Parathyroid adenoma (tissue), 2 donors: ENCODE results near the gene CDH5.

Experiments
- H2AFZ ChIP-seq: fragments of 300-600 bp; sonication (generic); one replicate; pipeline ENCODE4 v1.7.0; 2017; ENCODE audit warnings: antibody characterized with exemption, mild to moderate bottlenecking
- H3K27ac ChIP-seq: fragments of 300-600 bp; sonication (generic); one replicate; pipeline ENCODE4 v1.7.0; 2017
- H3K27me3 ChIP-seq: fragments of 300-600 bp; sonication (generic); one replicate; pipeline ENCODE4 v1.7.0; 2017; ENCODE audit warnings: low read length; ENCODE audit not compliant: control insufficient read depth, insufficient read depth
- H3K36me3 ChIP-seq: fragments of 300-600 bp; sonication (generic); one replicate; pipeline ENCODE4 v1.7.0; 2017; ENCODE audit warnings: low read length; ENCODE audit not compliant: control insufficient read depth, insufficient read depth
- H3K4me1 ChIP-seq: fragments of 300-600 bp; sonication (generic); one replicate; pipeline ENCODE4 v1.7.0; 2017; ENCODE audit warnings: control low read depth
- H3K4me2 ChIP-seq: fragments of 300-600 bp; sonication (generic); one replicate; pipeline ENCODE4 v1.7.0; 2017; ENCODE audit warnings: low read length
- H3K4me3 ChIP-seq: fragments of 300-600 bp; sonication (generic); one replicate; pipeline ENCODE4 v1.7.0; 2017; ENCODE audit warnings: low read depth, low read length
- H3K79me2 ChIP-seq: fragments of 300-600 bp; sonication (generic); one replicate; pipeline ENCODE4 v1.7.0; 2017; ENCODE audit warnings: control low read depth
- H3K9ac ChIP-seq: fragments of 300-600 bp; sonication (generic); one replicate; pipeline ENCODE4 v1.7.0; 2017; ENCODE audit warnings: mild to moderate bottlenecking
- H3K9me3 ChIP-seq: fragments of 300-600 bp; sonication (generic); one replicate; pipeline ENCODE4 v1.7.0; 2017; ENCODE audit warnings: low read length; ENCODE audit not compliant: control insufficient read depth
- TF ChIP-seq, protein P1 (sequence below): fragments of 300-600 bp; sonication (generic); IDR thresholded peaks from one replicate; pipeline ENCODE4 v1.7.0; 2017; ENCODE audit warnings: antibody characterized with exemption, mild to moderate bottlenecking
- donor health status: primary hyperparathyroidism.

Gene CDH5

DNA sequence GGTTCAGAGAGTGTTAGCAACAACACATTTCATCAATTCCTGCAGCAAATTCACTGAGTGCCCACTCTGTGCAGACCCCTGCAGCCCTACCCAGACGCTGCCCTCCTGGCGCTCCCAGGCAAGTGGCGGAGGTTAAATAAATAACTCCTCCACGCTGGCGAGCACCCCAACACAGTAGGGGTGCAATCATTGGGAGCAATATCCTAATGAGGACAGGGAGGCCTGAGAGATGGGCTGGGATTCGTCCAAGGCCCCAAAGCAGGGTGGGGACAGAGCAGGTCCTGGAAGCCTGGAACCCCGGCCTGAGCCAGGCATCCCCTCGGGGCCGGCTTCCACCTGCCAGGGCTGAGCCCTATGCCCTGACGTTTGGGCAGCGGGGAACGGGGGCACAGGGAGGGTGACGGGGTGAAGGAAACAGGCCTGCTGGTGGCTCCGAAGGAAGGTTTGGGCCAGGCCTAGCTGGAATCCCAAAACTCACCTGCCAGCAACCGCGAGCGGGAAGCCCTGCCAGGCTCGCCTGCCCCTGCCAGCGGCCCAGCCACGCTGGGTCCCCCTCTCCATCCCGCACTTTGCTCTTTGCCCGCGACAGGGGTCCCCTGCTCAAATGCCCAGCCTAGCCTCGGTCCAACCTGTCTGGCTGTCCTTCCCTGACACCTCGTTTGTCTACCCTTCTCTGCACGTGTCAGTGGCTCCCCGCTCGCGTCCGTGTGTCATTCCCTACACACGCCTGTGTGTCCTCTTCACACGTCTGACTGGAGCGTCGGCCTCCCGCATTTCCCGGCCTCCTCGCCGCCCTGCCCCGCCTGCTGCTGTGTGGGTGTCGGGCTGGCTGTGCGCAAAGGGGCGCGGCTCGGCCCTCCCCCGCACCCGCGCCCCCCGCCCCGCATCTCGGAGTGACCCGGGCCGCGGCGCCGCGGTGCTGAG, 59.9 kb downstream of the CDH5 start:
- Histone ChIP-seq H3K4me2 (peak overlapping the region; percentile 73), H2AFZ (peak overlapping the region; percentile 78), H3K4me1 (peaks cover 6% of the 10 kb centered on the region), H3K4me3 (peak overlapping the region; percentile 36), H3K79me2 (no peaks in the 10 kb centered on the region), H3K9ac (no peak overlapping the region), H3K36me3 (no peaks in the 10 kb centered on the region), H3K9me3 (no peaks in the 10 kb centered on the region), H3K27me3 (no peaks in the 10 kb centered on the region), H3K27ac (peak overlapping the region; percentile 19)
- TF ChIP-seq, protein P1, sequence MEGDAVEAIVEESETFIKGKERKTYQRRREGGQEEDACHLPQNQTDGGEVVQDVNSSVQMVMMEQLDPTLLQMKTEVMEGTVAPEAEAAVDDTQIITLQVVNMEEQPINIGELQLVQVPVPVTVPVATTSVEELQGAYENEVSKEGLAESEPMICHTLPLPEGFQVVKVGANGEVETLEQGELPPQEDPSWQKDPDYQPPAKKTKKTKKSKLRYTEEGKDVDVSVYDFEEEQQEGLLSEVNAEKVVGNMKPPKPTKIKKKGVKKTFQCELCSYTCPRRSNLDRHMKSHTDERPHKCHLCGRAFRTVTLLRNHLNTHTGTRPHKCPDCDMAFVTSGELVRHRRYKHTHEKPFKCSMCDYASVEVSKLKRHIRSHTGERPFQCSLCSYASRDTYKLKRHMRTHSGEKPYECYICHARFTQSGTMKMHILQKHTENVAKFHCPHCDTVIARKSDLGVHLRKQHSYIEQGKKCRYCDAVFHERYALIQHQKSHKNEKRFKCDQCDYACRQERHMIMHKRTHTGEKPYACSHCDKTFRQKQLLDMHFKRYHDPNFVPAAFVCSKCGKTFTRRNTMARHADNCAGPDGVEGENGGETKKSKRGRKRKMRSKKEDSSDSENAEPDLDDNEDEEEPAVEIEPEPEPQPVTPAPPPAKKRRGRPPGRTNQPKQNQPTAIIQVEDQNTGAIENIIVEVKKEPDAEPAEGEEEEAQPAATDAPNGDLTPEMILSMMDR: no peak

DNA sequence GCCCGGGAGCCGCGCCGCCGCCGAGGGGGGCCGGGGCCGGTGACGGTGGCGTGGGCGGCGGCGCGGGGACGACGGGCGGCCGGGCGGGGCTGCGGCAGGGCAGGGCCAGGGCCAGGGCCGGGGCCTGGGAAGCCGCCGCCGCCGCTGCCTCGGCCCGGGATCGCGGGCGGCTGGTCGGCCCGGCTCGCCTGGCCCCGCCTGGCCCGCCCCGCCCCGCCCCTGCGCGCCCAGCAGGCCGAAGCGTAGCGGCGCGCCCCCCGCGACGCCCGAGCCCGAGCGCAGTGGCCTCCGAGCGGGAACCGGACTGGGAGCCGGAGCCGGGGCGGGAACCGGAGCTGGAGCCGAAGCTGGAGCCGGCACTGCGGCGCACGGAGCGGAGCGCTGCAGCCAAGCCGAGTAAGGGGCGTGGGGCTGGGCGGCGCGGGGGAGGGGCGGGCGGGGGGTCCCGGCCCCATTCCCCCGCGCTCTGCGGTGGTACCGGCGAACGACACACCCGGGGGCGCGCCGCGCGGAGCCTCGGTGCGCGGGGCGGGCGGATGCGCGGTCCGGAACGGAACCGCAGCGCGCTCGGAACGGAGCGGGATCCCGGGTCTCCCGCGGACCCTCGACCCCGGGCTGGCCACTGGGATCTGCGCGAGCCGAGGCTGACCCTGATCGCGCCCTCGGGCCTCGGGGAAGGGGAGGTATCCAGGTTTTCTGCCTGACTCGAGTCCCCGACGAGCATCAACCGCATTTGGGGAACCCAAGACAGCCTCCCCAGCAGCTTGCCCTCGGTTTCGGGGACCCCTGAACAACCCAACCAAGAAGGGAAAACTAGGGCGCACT, 60.8 kb downstream of the CDH5 start, which contains the start of gene BEAN1:
TSS of gene BEAN1 (plus strand) at position 260 of the 825 bp plus-strand sequence. CDS start 10,382 bp downstream, outside the sequence.
- Histone ChIP-seq H3K4me1 (peaks cover 6% of the 10 kb centered on the region), H3K27me3 (no peaks in the 10 kb centered on the region), H3K4me2 (peak within 1 kb of the TSS; percentile 79), H3K9me3 (no peaks in the 10 kb centered on the region), H3K4me3 (peak within 1 kb of the TSS; percentile 36), H2AFZ (peak within 1 kb of the TSS; percentile 78), H3K27ac (peak within 1 kb of the TSS; percentile 19), H3K79me2 (no peaks in the 10 kb centered on the region), H3K36me3 (no peaks in the 10 kb centered on the region), H3K9ac (no peak within 1 kb of the TSS)
- TF ChIP-seq, protein P1: no peak

DNA sequence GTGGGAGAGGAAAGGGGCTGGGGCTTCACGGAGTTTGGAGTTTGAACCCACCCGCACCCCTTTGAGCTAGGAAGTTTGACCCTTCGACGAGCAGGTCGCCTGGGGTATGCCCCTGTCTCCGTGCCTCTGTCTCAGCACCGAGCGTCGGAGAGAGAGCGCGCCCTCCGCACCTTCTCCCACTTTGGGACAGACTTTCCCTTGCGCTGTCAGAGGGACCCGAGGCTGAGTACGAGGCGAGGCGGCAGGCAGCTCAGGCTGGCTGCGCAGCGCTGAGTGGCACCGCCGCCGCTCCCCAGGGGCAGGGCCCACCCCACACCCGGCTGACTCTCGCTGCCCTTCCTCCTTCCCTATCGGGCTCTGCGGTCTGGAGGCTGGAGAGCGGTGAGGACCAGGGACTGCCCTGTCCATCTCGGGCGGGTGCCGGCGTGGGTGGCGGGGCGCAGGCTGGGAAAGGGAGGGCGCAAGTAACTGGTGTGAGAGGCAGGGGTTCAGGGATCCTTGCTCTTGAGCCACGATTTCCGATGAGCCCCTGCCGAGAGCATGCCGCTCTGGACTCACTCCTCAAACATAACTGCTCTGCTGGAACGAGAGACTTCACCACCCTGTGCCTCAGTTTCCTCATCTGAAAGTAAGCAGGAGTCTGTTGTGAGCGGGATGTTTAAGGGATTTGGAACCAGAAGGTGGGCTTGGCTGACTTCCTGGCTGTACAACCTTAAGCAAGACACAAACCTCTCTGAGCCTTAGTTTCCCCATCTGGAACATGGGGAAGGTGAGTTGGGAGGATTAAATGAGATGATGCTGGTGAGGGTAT, 61.6 kb downstream of the CDH5 start:
- H3K9me3 ChIP-seq: no peaks in the 10 kb centered on the region
- H3K4me1 ChIP-seq: peaks cover 6% of the 10 kb centered on the region
- H3K27ac ChIP-seq: no peak overlapping the region
- peak overlapping the region; percentile 33 for H3K4me3 ChIP-seq
- H3K9ac ChIP-seq: no peak overlapping the region
- no peaks in the 10 kb centered on the region for H3K27me3 ChIP-seq
- H3K36me3 ChIP-seq: no peaks in the 10 kb centered on the region
- no peaks in the 10 kb centered on the region for H3K79me2 ChIP-seq
- TF ChIP-seq, protein P1: no peak
- H2AFZ ChIP-seq: peak overlapping the region; percentile 13
- H3K4me2 ChIP-seq: peak overlapping the region; percentile 79

DNA sequence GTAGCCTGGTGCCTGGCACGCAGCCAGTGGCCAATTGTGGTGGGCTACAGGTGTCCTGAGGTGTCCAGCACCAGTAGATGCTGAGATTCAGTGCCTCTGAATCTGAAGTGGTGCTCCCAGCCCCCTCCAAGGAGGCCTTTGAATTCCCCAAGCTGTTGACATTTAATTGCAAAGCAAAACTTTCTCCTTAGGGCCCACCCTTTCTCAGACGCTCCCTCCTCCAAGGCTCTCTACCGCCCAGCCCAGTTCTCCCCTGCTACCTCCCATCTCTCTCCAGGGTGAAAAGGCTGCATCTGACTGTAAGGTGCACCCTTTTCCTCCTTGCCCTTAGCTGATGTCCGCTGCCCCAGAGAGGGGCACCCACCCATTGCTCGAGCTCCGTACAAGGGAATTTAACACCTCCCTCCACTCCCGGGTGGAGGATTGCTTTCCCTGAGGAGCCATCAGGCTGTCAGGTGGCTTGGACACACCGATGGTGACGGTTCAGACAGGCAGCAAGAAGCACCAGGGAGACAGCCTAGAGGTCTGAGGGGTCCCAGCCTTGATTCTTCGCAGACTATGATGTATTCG, 62.3 kb downstream of the CDH5 start:
- Histone ChIP-seq H3K4me3 (no peak overlapping the region), H2AFZ (no peak overlapping the region), H3K27ac (no peak overlapping the region), H3K79me2 (no peaks in the 10 kb centered on the region), H3K27me3 (no peaks in the 10 kb centered on the region), H3K36me3 (no peaks in the 10 kb centered on the region), H3K9ac (no peak overlapping the region), H3K9me3 (no peaks in the 10 kb centered on the region), H3K4me1 (peaks cover 6% of the 10 kb centered on the region), H3K4me2 (no peak overlapping the region)
- TF ChIP-seq, protein P1: no peak
